GM18520 (cell line): ENCODE measurements around the gene OR4C13.
"Not testable (repeated sequence)": the region's sequence is repeated elsewhere in the genome, so short reads cannot be mapped to it uniquely, and the experiment has no call there.

Source experiments
- ATAC-seq: cut with Tn5 transposase; IDR thresholded peaks from one replicate; pipeline ENCODE4 v1.9.1; 2021; ENCODE audit not compliant: unreplicated experiment

OR4C13 gene

GRCh38 chr11:49952091-49952490, at the start of gene OR4C13:
OR4C13 (plus strand) TSS chr11:49952391; CDS start chr11:49952423, 32 bp downstream.
- ATAC-seq, result no peak

GRCh38 chr11:49911516-49911915, 40.7 kb upstream of the OR4C13 start:
- ATAC-seq, result not testable (repeated sequence)

DNA sequence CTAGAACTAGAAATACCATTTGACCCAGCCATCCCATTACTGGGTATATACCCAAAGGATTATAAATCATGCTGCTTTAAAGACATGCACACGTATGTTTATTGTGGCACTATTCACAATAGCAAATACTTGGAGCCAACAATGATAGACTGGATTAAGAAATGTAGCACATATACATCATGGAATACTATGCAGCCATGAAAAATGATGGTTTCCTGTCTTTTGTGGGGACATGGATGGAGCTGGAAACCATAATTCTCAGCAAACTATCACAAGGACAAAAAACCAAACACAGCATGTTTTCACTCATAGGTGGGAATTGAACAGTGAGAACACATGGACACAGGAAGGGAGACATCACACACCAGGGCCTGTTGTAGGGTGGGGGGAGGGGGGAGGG, 3.5 kb upstream of the OR4C13 start:
- not testable (repeated sequence) for ATAC-seq

DNA sequence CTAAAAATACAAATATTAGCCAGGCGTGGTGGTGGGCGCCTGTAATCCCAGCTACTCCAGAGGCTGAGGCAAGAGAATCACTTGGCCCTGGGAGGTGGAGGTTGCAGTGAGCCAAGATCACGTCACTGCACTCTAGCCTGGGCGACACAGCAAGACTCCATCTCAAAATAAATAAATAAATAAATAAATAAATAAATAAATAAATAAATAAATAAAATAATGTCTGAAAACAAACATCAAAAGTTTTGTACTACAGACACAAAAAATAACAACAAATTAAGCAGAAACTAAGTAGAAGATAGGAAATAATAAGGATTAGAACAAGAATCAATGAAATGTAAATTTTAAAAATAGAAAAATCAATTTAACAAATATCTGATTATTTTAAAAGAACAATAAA, 21.2 kb downstream of the OR4C13 start:
- ATAC-seq, result not testable (repeated sequence)

DNA sequence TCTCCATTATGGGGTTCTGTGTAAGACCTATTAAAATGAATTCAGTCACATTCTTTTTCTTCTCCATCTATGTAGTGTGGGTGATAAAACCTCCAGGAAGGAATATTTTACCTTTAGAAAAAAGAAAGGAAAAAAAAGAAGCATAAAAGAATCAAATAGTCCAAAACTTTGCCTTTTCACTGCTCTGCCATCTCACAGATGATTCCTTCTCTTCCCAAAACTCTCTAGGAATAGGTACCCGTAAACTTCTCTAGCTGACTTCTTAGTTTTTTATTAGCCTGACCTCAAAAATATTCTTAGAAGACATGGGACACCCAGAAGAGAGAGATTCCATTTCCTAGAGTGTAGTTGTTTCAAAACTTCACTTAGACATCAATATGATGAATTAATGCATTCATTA, 30.2 kb downstream of the OR4C13 start, which contains the start of gene OR4C12:
OR4C12 (minus strand) TSS at position 101 of the 400 bp plus-strand sequence; CDS start at position 67, 34 bp downstream.
- not testable (repeated sequence) for ATAC-seq

DNA sequence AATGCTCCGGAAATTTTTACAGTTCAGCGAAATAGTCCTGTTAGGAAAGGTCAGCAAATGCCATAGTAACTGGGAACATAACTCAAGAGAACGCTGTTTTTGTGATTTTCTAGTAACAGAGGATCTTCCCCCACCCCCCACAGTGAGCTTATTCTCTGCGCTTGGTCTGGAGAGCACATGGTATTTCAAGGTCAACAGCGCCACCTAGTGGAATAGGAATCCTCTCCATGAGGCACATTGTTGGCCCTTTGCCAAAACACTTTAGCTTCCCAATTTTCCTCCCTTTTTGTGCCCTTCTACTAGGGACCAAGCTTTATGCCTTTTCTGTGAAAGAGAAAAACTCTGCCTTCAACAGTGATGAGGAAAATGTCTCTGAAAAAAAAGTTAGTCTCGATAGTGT, 43.4 kb downstream of the OR4C13 start:
- no peak for ATAC-seq
